KMS-11 (cell line): ENCODE measurements around the gene VAV3.

Experiments used
- H2AFZ ChIP-seq: fragments of 200-600 bp; sonication (generic); 2 replicates; pipeline ENCODE4 v1.6.1; 2016; ENCODE audit warnings: antibody characterized with exemption, mixed run types, low read depth
- H3K27ac ChIP-seq: fragments of 200-600 bp; sonication (generic); 2 replicates; pipeline ENCODE4 v1.6.1; 2016; ENCODE audit warnings: mild to moderate bottlenecking, mixed run types
- H3K27me3 ChIP-seq: fragments of 200-600 bp; sonication (generic); 2 replicates; pipeline ENCODE4 v1.6.1; 2017; ENCODE audit warnings: mild to moderate bottlenecking, low read depth, mixed run types, moderate library complexity; ENCODE audit not compliant: insufficient read depth
- H3K36me3 ChIP-seq: fragments of 200-600 bp; sonication (generic); 2 replicates; pipeline ENCODE4 v1.6.1; 2017; ENCODE audit warnings: mild to moderate bottlenecking, mixed run types; ENCODE audit not compliant: insufficient read depth
- H3K4me1 ChIP-seq: fragments of 200-600 bp; sonication (generic); 2 replicates; pipeline ENCODE4 v1.6.1; 2016; ENCODE audit warnings: mild to moderate bottlenecking, low read depth, mixed run types; ENCODE audit not compliant: poor library complexity, severe bottlenecking
- H3K4me2 ChIP-seq: fragments of 200-600 bp; sonication (generic); 2 replicates; pipeline ENCODE4 v1.7.0; 2016; ENCODE audit warnings: mild to moderate bottlenecking, mixed run types
- H3K4me3 ChIP-seq: fragments of 200-600 bp; sonication (generic); IDR thresholded peaks from 2 replicates; pipeline ENCODE4 v1.6.1; 2017; ENCODE audit warnings: low read depth, low read length, mixed read lengths; ENCODE audit not compliant: insufficient read depth
- H3K79me2 ChIP-seq: fragments of 200-600 bp; sonication (generic); 2 replicates; pipeline ENCODE4 v1.6.1; 2016; ENCODE audit warnings: low read depth, mixed run types; ENCODE audit not compliant: insufficient read depth
- H3K9ac ChIP-seq: fragments of 200-600 bp; sonication (generic); 2 replicates; pipeline ENCODE4 v1.6.1; 2016; ENCODE audit warnings: mild to moderate bottlenecking, mixed run types
- H4K20me1 ChIP-seq: fragments of 200-600 bp; sonication (generic); 2 replicates; pipeline ENCODE4 v1.6.1; 2016; ENCODE audit warnings: mild to moderate bottlenecking, mixed run types; ENCODE audit not compliant: insufficient read depth
- TF ChIP-seq, protein P1 (sequence below): fragments of 200-600 bp; sonication (generic); conservative IDR thresholded peaks from 2 replicates; pipeline ENCODE4 v1.6.1; 2017; ENCODE audit warnings: low read depth, mild to moderate bottlenecking, antibody characterized with exemption, low read length, moderate library complexity, mixed read lengths

VAV3 gene

DNA sequence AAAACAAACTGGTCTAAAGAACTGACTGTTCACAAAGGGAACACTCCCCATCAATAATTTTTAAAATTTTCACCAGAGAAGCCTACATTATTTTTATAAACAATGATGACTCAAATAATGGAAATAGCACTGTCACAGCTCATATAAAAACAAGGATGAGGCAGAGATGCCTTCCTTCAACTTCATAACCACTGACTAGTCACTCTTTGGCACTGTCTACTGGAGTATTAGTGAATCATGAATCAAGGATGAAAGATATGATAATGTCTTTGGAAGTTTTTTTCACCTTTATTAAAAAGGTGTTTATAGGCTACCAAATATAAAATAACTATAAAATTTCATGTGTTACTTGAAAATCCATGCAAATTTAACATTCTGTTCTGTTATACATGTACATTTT is 316.9 kb downstream of the VAV3 start:
- Histone ChIP-seq H2AFZ (no peak overlapping the region), H3K9ac (no peak overlapping the region), H3K4me2 (no peak overlapping the region), H3K36me3 (no peaks in the 10 kb centered on the region), H3K4me3 (no peak overlapping the region), H3K27me3 (no peaks in the 10 kb centered on the region), H3K4me1 (no peaks in the 10 kb centered on the region), H4K20me1 (no peaks in the 10 kb centered on the region), H3K27ac (no peak overlapping the region), H3K79me2 (no peaks in the 10 kb centered on the region)
- TF ChIP-seq, protein P1, sequence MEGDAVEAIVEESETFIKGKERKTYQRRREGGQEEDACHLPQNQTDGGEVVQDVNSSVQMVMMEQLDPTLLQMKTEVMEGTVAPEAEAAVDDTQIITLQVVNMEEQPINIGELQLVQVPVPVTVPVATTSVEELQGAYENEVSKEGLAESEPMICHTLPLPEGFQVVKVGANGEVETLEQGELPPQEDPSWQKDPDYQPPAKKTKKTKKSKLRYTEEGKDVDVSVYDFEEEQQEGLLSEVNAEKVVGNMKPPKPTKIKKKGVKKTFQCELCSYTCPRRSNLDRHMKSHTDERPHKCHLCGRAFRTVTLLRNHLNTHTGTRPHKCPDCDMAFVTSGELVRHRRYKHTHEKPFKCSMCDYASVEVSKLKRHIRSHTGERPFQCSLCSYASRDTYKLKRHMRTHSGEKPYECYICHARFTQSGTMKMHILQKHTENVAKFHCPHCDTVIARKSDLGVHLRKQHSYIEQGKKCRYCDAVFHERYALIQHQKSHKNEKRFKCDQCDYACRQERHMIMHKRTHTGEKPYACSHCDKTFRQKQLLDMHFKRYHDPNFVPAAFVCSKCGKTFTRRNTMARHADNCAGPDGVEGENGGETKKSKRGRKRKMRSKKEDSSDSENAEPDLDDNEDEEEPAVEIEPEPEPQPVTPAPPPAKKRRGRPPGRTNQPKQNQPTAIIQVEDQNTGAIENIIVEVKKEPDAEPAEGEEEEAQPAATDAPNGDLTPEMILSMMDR: no peak

DNA sequence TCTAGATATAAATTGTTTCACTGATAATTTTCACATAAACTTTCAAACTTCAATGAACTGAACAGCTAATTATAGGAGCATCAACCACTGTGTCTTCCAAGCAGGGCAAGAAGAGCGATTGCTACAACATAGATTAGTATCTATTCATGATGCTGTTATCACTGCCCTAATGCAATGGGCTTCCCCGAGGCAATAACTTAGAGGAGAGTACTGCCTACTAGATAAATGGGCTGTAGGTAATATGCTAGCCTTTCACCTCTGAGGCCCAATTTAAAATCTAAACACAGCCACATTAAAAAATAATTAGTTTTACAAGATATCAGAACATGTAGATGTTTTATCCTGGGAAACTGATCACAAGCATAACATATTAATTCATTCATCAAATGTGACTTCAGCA is 318.0 kb downstream of the VAV3 start:
- TF ChIP-seq, protein P1: no peak
- Histone ChIP-seq H3K4me3 (no peak overlapping the region), H3K27ac (no peak overlapping the region), H2AFZ (no peak overlapping the region), H3K27me3 (no peaks in the 10 kb centered on the region), H3K4me2 (no peak overlapping the region), H4K20me1 (no peaks in the 10 kb centered on the region), H3K9ac (no peak overlapping the region), H3K4me1 (no peaks in the 10 kb centered on the region), H3K79me2 (no peaks in the 10 kb centered on the region), H3K36me3 (no peaks in the 10 kb centered on the region)

DNA sequence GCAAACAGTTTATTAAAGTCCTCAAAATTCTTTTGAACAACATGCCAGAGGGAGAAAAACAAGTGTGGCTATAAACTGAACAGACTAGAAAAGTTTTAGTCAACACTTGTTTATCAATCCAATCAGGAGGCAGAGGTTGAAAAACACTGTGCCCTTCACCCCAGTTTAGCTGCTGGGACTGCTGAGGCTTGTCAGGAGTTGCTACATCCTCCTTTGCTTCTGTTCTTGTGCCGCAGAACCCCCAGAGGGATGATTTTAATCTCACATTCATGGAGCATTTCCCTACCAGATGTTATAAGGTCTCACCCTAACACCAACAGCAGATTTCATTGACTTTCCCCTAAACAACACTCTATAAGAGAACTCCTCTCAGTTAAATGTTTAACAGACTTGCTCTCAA is 321.2 kb downstream of the VAV3 start:
- H3K4me2 ChIP-seq: no peak overlapping the region
- H2AFZ ChIP-seq: no peak overlapping the region
- no peaks in the 10 kb centered on the region for H3K27me3 ChIP-seq
- no peak overlapping the region for H3K9ac ChIP-seq
- no peaks in the 10 kb centered on the region for H3K4me1 ChIP-seq
- TF ChIP-seq, protein P1: no peak
- H3K79me2 ChIP-seq: no peaks in the 10 kb centered on the region
- H3K36me3 ChIP-seq: no peaks in the 10 kb centered on the region
- no peak overlapping the region for H3K4me3 ChIP-seq
- no peak overlapping the region for H3K27ac ChIP-seq
- H4K20me1 ChIP-seq: no peaks in the 10 kb centered on the region

DNA sequence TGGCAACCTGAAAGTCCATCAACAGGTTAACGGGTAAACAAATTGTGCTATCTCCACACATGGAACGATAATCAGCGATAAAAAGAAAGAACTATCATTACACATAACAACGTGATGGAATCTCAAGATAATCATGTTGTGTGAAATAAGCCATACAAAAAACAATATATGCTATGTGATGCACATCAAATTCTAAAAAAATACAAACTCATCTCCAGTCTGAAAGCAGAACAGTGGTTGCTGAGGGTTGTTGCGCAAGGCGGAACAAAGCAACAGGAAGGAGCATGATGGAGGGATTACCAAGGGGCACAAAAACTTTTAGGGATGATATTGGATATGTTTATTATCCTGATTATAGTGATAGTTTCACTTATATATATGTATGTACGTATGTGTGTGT is 324.8 kb downstream of the VAV3 start:
- no peaks in the 10 kb centered on the region for H3K36me3 ChIP-seq
- TF ChIP-seq, protein P1: no peak
- H3K4me3 ChIP-seq: no peak overlapping the region
- no peak overlapping the region for H3K9ac ChIP-seq
- no peak overlapping the region for H3K27ac ChIP-seq
- H3K27me3 ChIP-seq: no peaks in the 10 kb centered on the region
- H3K4me2 ChIP-seq: no peak overlapping the region
- H2AFZ ChIP-seq: no peak overlapping the region
- H3K79me2 ChIP-seq: no peaks in the 10 kb centered on the region
- H4K20me1 ChIP-seq: no peaks in the 10 kb centered on the region
- peaks cover 10% of the 10 kb centered on the region for H3K4me1 ChIP-seq
